Activated T-helper 2 cell treated with anti-CD3 and anti-CD28 coated beads, Interferon-gamma antibody, Interleukin-2, Interleukin-4, amounts not matched to agents 10 μg/mL and 5 μg/mL and 100 μg/mL, durations not matched to agents 14 hours and 24 hours and 36 hours (primary cell): ENCODE results near the gene TMEM72. TPM values are rescaled to one million over a fixed set of nuclear protein-coding genes. Genes with fewer than 3 reads are reported as not detected.
A peak's percentile ranks its signal among the peaks of the same experiment; 100 is the strongest.

Experiments
- DNase-seq: peaks from one replicate; pipeline ENCODE4 v3.0.0; 2021; ENCODE audit warnings: low spot score
- H3K27ac Mint-ChIP-seq: one replicate; pipeline ENCODE4 v1.8.0; 2021; ENCODE audit warnings: mixed read lengths
- H3K27me3 Mint-ChIP-seq: one replicate; pipeline ENCODE4 v1.8.0; 2021; ENCODE audit warnings: low read depth, mixed read lengths
- H3K36me3 Mint-ChIP-seq: one replicate; pipeline ENCODE4 v1.8.0; 2021; ENCODE audit warnings: low read depth, mixed read lengths
- H3K4me1 Mint-ChIP-seq: one replicate; pipeline ENCODE4 v1.8.0; 2021; ENCODE audit warnings: low read depth, mixed read lengths
- H3K4me3 Mint-ChIP-seq: one replicate; pipeline ENCODE4 v1.8.0; 2021; ENCODE audit warnings: low read depth, mild to moderate bottlenecking, moderate library complexity, mixed read lengths
- H3K9me3 Mint-ChIP-seq: one replicate; pipeline ENCODE4 v1.8.0; 2021; ENCODE audit warnings: mixed read lengths
- intact Hi-C: fragments of 100-400 bp; cut with micrococcal nuclease; formaldehyde crosslinking; loops from one replicate; pipeline ENCODE4 v1.15.1; 2023
- total RNA-seq: library from RNA; stranded (reverse); gene quantifications from 2 replicates; pipeline ENCODE4 v1.2.3, GENCODE V29; 2022

TMEM72 gene
- total RNA-seq, 1 donor from 2014 or later = not detected

DNA sequence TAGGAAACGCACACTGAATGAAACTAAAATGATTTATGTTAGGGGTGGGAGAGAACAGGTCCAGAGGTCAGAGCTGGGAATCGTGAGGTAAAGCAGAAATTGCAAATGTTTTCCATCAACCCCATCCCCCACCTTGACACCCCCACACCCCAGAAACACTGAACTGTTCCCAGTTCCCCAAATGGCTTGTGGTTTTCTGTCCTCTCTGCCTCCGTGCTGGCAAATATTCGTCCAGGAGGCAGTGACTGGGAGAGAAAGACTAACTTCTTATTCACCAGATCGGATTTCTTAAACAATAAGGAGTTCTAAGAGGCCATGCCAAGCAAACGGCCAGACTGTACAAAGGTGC, 47.7 kb downstream of the TMEM72 start:
- Mint-ChIP-seq H3K4me1 (peaks cover 10% of the 10 kb centered on the region), H3K4me3 (peak overlapping the region; percentile 85), H3K36me3 (peaks cover 10% of the 10 kb centered on the region), H3K9me3 (no peaks in the 10 kb centered on the region), H3K27me3 (no peaks in the 10 kb centered on the region), H3K27ac (peak overlapping the region; percentile 63)
- no peak for DNase-seq
- intact Hi-C loops = loop anchor here (2.0 kb wide), 1 partner anchor 16 kb away; no protein-coding TSS in a partner anchor

DNA sequence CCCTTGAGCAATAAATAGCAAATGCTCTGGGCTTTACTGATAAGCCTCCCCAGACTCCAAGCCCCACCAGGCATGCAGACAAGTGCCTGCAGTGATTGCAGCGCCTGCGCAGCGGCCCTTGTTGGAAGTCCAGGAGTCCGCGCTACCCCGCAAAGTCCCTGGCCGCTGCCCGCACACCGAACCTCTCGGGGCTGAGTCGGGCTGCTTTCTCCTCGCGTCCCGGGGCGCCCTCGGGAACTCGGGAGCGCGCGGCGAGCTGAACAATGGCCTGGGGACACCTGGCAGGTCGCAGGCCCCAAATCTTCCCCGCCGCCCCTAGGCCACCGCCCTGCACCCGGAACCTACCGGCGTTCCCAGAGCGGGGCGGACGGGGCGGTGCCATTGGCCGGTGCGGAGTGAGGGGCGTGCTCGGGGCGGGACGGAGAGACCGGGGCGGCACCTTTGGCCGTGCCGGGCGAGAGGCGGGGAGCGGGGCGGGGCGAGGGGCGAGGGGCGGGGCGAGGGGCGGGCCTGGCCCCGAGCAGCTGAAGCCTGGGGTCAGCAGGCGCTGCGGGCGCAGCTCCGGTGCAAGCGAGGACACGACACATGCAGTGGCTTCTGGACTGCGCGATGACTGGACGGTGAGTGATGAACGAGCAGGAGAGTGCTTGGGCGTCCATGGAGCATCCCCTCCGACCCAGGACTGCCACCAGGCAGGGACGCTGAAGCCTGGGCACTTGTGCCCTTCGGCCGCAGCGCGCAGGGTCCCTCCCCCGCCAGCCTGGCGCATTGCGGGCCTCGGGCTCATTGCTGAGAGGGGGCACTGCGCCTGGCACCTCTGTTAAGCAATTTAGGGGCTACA, 48.3 kb downstream of the TMEM72 start, which contains the start of gene RASSF4:
Gene RASSF4, plus strand, starts transcription at position 556 of the 841 bp plus-strand sequence. CDS start 10,401 bp downstream, outside the sequence.
- H3K4me3 Mint-ChIP-seq = peak within 1 kb of the TSS; percentile 85
- H3K9me3 Mint-ChIP-seq = no peaks in the 10 kb centered on the region
- no peaks in the 10 kb centered on the region for H3K27me3 Mint-ChIP-seq
- H3K4me1 Mint-ChIP-seq = peaks cover 10% of the 10 kb centered on the region
- DNase-seq = peak; percentile 89
- intact Hi-C loops = loop anchor here (2.0 kb wide), 1 partner anchor 15 kb away; no protein-coding TSS in a partner anchor
- H3K27ac Mint-ChIP-seq = peak within 1 kb of the TSS; percentile 63
- peaks cover 10% of the 10 kb centered on the region for H3K36me3 Mint-ChIP-seq

GRCh38 chr10:44960088-44960460, 48.9 kb downstream of the TMEM72 start:
- H3K27ac Mint-ChIP-seq = no peak overlapping the region
- DNase-seq = peak; percentile 4
- H3K9me3 Mint-ChIP-seq = no peaks in the 10 kb centered on the region
- no peaks in the 10 kb centered on the region for H3K27me3 Mint-ChIP-seq
- H3K4me1 Mint-ChIP-seq = peaks cover 13% of the 10 kb centered on the region
- intact Hi-C loops = no loop called here
- peak overlapping the region; percentile 61 for H3K4me3 Mint-ChIP-seq
- peaks cover 7% of the 10 kb centered on the region for H3K36me3 Mint-ChIP-seq

DNA sequence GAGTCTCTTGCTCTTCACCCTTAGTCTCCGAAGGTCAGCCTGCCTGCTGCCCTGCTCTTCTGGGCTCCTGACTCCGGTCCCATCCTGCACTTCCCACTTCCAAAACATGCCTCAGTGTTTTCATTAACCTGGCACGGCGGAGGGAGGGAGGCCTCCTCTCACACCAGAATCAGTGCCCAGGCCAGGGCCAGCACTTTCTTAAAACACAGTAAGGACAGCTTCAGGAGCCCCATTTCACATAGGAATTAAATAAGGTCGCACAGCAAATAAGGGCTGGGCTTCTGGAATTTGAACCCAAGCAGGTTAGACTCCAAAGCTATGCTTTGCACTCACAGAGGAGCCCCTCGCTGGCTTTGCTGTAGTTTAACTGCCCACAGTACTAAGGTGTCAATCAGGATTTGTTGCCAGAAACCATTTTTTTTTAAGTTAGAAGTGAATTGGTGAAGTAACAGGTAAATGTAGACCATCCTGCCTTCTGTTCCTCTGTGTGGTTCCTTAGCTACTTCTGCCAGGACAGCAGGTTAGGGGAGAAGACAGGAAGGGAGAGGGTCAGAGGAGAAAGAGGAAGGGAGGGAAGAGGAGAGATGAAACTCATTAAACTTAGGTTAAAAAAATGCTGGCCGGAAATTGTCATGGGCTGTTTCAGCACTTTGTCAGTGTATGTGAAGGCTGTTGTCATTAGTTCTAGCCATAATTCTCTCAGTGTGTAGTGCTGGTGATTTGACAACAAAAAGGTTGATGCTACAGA, 49.5 kb downstream of the TMEM72 start:
- intact Hi-C loops = no loop called here
- Mint-ChIP-seq H3K27ac (no peak overlapping the region), H3K4me3 (peak overlapping the region; percentile 41), H3K4me1 (peaks cover 15% of the 10 kb centered on the region), H3K9me3 (no peaks in the 10 kb centered on the region), H3K36me3 (peaks cover 7% of the 10 kb centered on the region), H3K27me3 (no peaks in the 10 kb centered on the region)
- DNase-seq = no peak

- peaks cover 2% of the 10 kb centered on the region for H3K36me3 Mint-ChIP-seq
- no peak overlapping the region for H3K27ac Mint-ChIP-seq
- H3K27me3 Mint-ChIP-seq = no peaks in the 10 kb centered on the region
- H3K9me3 Mint-ChIP-seq = no peaks in the 10 kb centered on the region
- peaks cover 20% of the 10 kb centered on the region for H3K4me1 Mint-ChIP-seq
- DNase-seq = no peak
- peak overlapping the region; percentile 2 for H3K4me3 Mint-ChIP-seq
- intact Hi-C loops = no loop called here
Observed at GRCh38 chr10:44961230-44961571, 50.1 kb downstream of the TMEM72 start.

DNA sequence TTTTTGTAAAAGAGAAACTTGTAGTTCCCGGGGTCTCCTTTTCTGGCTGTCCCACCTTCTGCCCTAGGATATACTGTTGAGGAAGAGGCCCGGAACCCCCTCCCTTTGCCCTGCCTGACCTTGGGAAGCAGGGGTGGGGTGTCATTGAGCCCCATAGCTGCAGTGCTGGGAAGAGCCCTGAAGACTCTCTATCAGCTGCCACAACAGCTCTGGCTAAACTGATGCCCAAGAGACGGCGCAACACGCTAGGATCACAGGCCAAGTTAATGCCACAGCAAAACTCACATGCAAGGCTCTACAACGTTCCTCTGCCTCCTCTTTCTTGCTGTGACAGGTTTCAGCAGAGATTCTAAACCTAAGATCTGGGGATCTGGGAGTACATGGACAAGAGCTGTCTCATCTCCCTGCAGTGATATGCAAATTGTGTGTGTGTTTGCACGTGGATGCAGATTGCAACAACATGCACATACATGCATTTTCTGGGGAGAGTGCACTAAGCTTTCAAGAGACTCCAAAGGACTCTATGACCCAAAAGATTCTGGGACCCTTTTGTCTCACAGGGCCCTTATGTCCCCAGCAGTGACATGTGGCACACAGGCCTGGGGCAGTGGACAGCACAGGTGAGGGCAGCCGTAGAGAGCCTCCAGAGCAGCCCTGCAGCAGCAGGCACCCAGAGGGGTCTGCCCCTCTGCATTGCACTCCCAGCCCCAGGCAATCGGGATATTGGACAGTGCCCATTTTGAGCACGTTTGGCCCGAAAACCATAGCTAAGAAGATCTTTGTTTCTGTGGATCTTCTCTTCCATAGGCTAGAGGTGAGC, 51.0 kb downstream of the TMEM72 start:
- Mint-ChIP-seq H3K27ac (no peak overlapping the region), H3K36me3 (no peaks in the 10 kb centered on the region), H3K4me3 (no peak overlapping the region), H3K27me3 (no peaks in the 10 kb centered on the region), H3K9me3 (no peaks in the 10 kb centered on the region), H3K4me1 (peaks cover 23% of the 10 kb centered on the region)
- intact Hi-C loops = no loop called here
- peak; percentile 6 for DNase-seq

GRCh38 chr10:44962870-44963738, 52.0 kb downstream of the TMEM72 start:
- intact Hi-C loops = no loop called here
- DNase-seq = peak; percentile 5
- Mint-ChIP-seq H3K9me3 (no peaks in the 10 kb centered on the region), H3K4me1 (peaks cover 30% of the 10 kb centered on the region), H3K27ac (no peak overlapping the region), H3K27me3 (no peaks in the 10 kb centered on the region), H3K36me3 (no peaks in the 10 kb centered on the region), H3K4me3 (no peak overlapping the region)

GRCh38 chr10:44963772-44964633, 52.9 kb downstream of the TMEM72 start:
- Mint-ChIP-seq H3K4me1 (peaks cover 31% of the 10 kb centered on the region), H3K4me3 (no peak overlapping the region), H3K9me3 (no peaks in the 10 kb centered on the region), H3K27me3 (no peaks in the 10 kb centered on the region), H3K36me3 (no peaks in the 10 kb centered on the region), H3K27ac (no peak overlapping the region)
- DNase-seq = no peak
- intact Hi-C loops = no loop called here

GRCh38 chr10:44965104-44965503, 54.0 kb downstream of the TMEM72 start:
- intact Hi-C loops = no loop called here
- H3K36me3 Mint-ChIP-seq = no peaks in the 10 kb centered on the region
- H3K4me1 Mint-ChIP-seq = peaks cover 32% of the 10 kb centered on the region
- no peak overlapping the region for H3K27ac Mint-ChIP-seq
- H3K27me3 Mint-ChIP-seq = no peaks in the 10 kb centered on the region
- H3K4me3 Mint-ChIP-seq = no peak overlapping the region
- DNase-seq = no peak
- no peaks in the 10 kb centered on the region for H3K9me3 Mint-ChIP-seq

DNA sequence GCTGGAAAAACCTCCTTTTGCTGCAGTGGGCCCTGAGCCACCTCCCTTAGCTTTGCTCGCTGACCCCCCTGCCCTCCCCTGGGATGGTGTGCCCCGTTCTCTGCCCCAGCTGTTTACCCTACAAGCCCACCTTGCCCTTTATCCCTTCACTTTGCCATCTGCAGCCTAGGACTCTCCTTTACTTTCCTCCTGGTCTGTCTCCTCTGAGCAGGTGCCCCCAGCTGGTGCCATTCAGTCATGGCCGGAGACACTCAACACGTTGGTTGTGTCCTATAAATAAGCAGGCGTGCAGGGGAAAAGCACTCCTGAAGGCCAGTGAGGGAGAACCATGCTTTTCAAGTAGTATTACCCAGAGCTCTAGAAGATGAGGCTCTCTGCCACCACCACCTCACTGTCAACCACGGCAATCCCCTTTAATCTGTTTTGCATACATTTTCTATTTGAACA, 54.5 kb downstream of the TMEM72 start:
- intact Hi-C loops = no loop called here
- H3K4me3 Mint-ChIP-seq = no peak overlapping the region
- H3K4me1 Mint-ChIP-seq = peaks cover 32% of the 10 kb centered on the region

DNA sequence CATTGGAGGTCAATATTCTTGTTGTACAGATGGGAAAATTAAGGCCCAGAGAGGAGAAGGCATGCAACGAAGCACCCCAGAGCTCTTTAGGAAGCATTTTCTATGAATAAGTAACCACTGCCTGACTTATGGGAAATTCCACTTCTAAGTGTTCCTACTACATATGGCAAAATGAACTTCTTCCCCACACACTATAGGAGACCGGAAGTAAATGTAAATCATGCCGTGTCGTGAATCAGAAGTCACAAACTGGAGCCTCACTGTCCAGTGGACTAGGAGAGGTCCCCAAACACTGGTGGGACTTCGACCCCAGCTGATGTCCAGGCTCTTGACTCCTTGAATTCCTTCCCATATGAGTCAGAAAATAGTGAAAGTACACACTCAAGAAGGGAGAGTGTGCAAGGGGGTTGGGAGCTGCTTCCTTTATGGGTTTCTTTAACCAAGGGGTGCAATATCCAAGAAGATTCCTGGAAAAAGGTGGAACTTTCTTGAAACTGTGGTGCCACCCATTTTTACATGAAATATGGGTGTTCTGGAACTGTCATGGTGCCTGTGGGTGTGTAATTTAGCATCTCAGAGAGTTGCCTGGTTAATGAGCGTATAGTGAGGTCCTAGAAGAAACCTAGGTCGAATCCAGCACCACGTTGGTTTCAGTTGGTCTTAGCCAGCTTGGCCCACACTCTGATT, 55.1 kb downstream of the TMEM72 start:
- DNase-seq = no peak
- H3K27ac Mint-ChIP-seq = peak overlapping the region; percentile 32
- peaks cover 32% of the 10 kb centered on the region for H3K4me1 Mint-ChIP-seq
- H3K9me3 Mint-ChIP-seq = no peaks in the 10 kb centered on the region
- intact Hi-C loops = no loop called here
- H3K36me3 Mint-ChIP-seq = no peaks in the 10 kb centered on the region
- H3K27me3 Mint-ChIP-seq = no peaks in the 10 kb centered on the region
- no peak overlapping the region for H3K4me3 Mint-ChIP-seq

More for the DNA sequence above, 54.5 kb downstream of the TMEM72 start:
- no peaks in the 10 kb centered on the region for H3K9me3 Mint-ChIP-seq
- no peaks in the 10 kb centered on the region for H3K36me3 Mint-ChIP-seq
- DNase-seq = no peak
- H3K27ac Mint-ChIP-seq = peak overlapping the region; percentile 32
- H3K27me3 Mint-ChIP-seq = no peaks in the 10 kb centered on the region
